ENCODE results near the gene PLA2G2D.

PLA2G2D gene

DNA sequence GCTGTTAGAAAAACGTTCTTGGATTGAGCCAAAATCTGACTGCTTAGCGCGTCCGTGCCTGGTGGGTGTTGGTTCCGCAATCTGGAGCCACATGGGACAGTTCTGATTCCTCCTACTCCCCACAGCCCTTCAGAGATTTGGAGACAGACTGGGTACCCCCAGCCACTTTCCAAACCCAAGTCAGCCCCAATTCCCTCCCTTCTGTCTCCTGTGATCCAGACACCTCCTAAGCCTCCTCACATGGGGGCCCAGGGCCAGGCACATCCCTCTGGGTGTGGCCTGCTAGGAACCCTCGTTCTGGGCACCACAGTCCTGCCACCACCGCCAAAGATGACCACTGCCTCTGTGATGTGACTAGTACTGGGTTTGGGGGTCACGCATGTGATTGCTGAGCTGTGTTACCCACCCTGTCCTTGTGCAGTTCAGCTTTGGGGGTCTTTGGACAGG, 44.6 kb downstream of the PLA2G2D start:
- Mint-ChIP-seq H3K4me1 (peaks cover 11% of the 10 kb centered on the region), H3K4me3 (no peak overlapping the region), H3K36me3 (no peaks in the 10 kb centered on the region), H3K27ac (no peak overlapping the region), H3K9me3 (no peaks in the 10 kb centered on the region)
- DNase-seq (ENCODE audit: low spot score in 2 of 2) (no peak), ATAC-seq (no peak)

GRCh38 chr1:20074055-20074724, 45.1 kb downstream of the PLA2G2D start:
- DNase-seq (ENCODE audit: low spot score in 2 of 2) (no peak), ATAC-seq (no peak)
- peaks cover 11% of the 10 kb centered on the region for H3K4me1 Mint-ChIP-seq

DNA sequence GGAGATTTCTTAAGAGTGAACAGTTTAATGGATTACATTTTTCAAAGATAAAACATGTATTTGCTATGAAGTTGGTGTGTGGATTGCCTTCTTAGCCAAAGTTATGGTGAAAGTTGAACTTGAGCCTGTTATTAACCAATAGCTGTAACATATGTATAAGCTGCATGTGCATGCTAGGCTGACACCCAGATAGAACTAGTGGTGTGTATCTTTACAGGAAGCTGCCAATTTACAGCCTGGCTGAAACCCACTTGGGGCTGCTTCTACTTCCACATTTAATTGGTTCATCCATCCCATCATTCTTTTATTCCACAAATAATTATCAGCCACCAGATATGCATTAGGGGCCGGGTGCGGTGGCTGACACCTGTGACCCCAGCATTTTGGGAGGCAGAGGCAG, 46.1 kb downstream of the PLA2G2D start:
- Mint-ChIP-seq H3K36me3 (no peaks in the 10 kb centered on the region), H3K9me3 (no peaks in the 10 kb centered on the region), H3K27ac (no peak overlapping the region), H3K4me3 (no peak overlapping the region), H3K4me1 (peaks cover 7% of the 10 kb centered on the region)
- no peak for DNase-seq (ENCODE audit: low spot score in 2 of 2)
- no peak for ATAC-seq

More at GRCh38 chr1:20074055-20074724, 45.1 kb downstream of the PLA2G2D start:
- no peak overlapping the region for H3K4me3 Mint-ChIP-seq
- H3K9me3 Mint-ChIP-seq = no peaks in the 10 kb centered on the region
- no peak overlapping the region for H3K27ac Mint-ChIP-seq
- no peaks in the 10 kb centered on the region for H3K36me3 Mint-ChIP-seq

GRCh38 chr1:20072771-20073170, 46.6 kb downstream of the PLA2G2D start:
- no peak overlapping the region for H3K4me3 Mint-ChIP-seq
- H3K4me1 Mint-ChIP-seq = peaks cover 2% of the 10 kb centered on the region
- no peak overlapping the region for H3K27ac Mint-ChIP-seq

DNA sequence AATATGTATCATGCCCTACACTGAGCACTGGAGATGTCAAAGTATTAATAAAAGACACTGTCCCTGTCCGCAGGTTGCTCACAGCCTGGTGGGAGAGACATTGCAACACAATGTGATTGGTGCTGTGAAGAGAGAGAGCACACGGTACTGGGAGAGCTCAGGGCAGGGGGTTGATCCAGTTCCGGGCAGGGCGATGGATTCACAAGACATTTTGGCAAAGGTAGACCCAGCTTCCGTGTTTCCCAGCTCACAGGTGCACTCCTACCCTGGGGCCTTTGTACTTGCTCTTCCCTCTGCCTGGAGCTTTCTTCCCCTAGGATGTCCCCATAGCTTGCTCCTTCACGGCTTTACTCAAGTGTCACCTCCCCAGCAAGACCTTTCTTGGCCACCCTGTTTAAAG, 47.9 kb downstream of the PLA2G2D start:
- no peaks in the 10 kb centered on the region for H3K4me1 Mint-ChIP-seq
- H3K4me3 Mint-ChIP-seq = no peak overlapping the region
- no peaks in the 10 kb centered on the region for H3K9me3 Mint-ChIP-seq
- no peaks in the 10 kb centered on the region for H3K36me3 Mint-ChIP-seq
- ATAC-seq (no peak), DNase-seq (ENCODE audit: low spot score in 2 of 2) (peak in 1 of 2 donors; percentile 28)
- H3K27ac Mint-ChIP-seq = no peak overlapping the region

More at GRCh38 chr1:20072771-20073170, 46.6 kb downstream of the PLA2G2D start:
- peak in 1 of 2 donors; percentile 7 for DNase-seq (ENCODE audit: low spot score in 2 of 2)
- Mint-ChIP-seq H3K9me3 (no peaks in the 10 kb centered on the region), H3K36me3 (no peaks in the 10 kb centered on the region)
- no peak for ATAC-seq

- DNase-seq (ENCODE audit: low spot score in 2 of 2) (peak in 1 of 2 donors; percentile 43), ATAC-seq (no peak)
- no peaks in the 10 kb centered on the region for H3K9me3 Mint-ChIP-seq
- H3K4me3 Mint-ChIP-seq = no peak overlapping the region
- no peak overlapping the region for H3K27ac Mint-ChIP-seq
- no peaks in the 10 kb centered on the region for H3K4me1 Mint-ChIP-seq
- no peaks in the 10 kb centered on the region for H3K36me3 Mint-ChIP-seq
Observed at GRCh38 chr1:20070357-20070756, 49.0 kb downstream of the PLA2G2D start.

GRCh38 chr1:20069874-20070273, 49.5 kb downstream of the PLA2G2D start, which contains the start of gene PLA2G5:
Gene PLA2G5 (plus strand): TSS chr1:20070194. CDS start chr1:20084831, 14,637 bp downstream.
- DNase-seq (ENCODE audit: low spot score in 2 of 2) (no peak), ATAC-seq (no peak)
- Mint-ChIP-seq H3K4me3 (no peak within 1 kb of the TSS), H3K4me1 (no peaks in the 10 kb centered on the region), H3K27ac (no peak within 1 kb of the TSS), H3K36me3 (no peaks in the 10 kb centered on the region), H3K9me3 (no peaks in the 10 kb centered on the region)

DNA sequence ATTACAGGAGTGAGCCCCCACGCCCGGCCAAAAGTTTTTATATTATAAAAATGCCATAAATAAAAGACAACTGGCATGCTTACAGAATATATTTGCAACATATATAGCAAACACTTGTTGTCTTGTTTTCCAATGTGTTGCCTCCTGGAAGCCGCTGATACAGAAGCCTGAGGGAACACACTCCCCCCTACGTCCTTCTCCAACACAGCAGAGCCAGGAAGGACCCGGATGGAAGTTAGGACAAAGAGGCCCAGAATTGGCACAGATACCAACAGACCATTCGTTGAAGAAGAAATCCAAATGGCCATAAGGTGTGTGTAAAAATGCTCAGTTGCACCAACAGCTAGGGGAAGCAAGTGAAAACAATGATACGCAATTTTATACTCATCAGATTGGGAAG, 50.6 kb downstream of the PLA2G2D start:
- peak in 1 of 2 donors; percentile 13 for DNase-seq (ENCODE audit: low spot score in 2 of 2)
- H3K27ac Mint-ChIP-seq = no peak overlapping the region
- H3K9me3 Mint-ChIP-seq = no peaks in the 10 kb centered on the region
- H3K4me1 Mint-ChIP-seq = no peaks in the 10 kb centered on the region
- no peak overlapping the region for H3K4me3 Mint-ChIP-seq
- no peak for ATAC-seq
- no peaks in the 10 kb centered on the region for H3K36me3 Mint-ChIP-seq

DNA sequence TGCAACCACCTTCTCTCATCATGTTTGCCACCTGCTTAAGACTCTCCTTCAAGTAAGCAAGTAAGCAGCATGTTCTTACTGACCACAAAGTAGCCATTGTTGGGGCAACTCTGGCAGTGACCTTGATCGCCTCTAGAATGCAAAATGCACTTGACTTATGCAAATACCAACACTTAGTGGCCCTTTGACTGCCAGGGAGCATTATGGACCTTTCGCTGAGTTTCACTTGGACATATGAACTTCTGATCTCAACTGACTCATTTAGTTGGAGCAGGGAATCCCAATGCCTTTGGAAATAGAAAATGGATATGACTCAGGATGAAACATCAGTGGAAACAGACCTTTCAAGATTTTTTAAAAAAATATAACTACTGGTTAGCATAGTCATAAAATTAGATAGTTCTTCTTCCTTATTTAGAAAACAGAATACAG, 55.5 kb downstream of the PLA2G2D start:
- ATAC-seq = no peak
- no peak overlapping the region for H3K4me3 Mint-ChIP-seq
- DNase-seq (ENCODE audit: low spot score in 2 of 2) = no peak
- no peaks in the 10 kb centered on the region for H3K9me3 Mint-ChIP-seq
- no peak overlapping the region for H3K27ac Mint-ChIP-seq
- H3K36me3 Mint-ChIP-seq = no peaks in the 10 kb centered on the region
- peaks cover 28% of the 10 kb centered on the region for H3K4me1 Mint-ChIP-seq

All from stimulated activated effector memory CD8-positive, alpha-beta T cell treated with anti-CD3 and anti-CD28 coated beads, Interleukin-12 subunit alpha, Interleukin-12 subunit beta, amount 100 ng/mL, for 72 hours (primary cell).